Measurements from ENCODE around the gene TRAF2.
A peak's percentile ranks its signal among the peaks of the same experiment; 100 is the strongest.

- TF ChIP-seq EZH2 (IDR thresholded peaks at IDR 0.05) (no peak), POLR2AphosphoS5 (IDR thresholded peaks at IDR 0.05; ENCODE audit: borderline replicate concordance, low read depth, low read length) (peak; percentile 22; the same call in 1 of the 2 replicates)
These were observed 39.1 kb upstream of the TRAF2 start for GRCh38 chr9:136847088-136847825.

All from SK-N-MC (cell line).